Cardiac fibroblast (primary cell): Measurements from ENCODE around the gene ABHD2.
"Not testable (repeated sequence)": the region's sequence is repeated elsewhere in the genome, so short reads cannot be mapped to it uniquely, and the experiment has no call there.

Source experiments
- DNase-seq, 2 donors: peaks; one replicate each; pipeline versions ENCODE4 v3.0.0 to v3.0.0-alpha.2; 2010; ENCODE audit warnings: low read depth in 2 of 2
- H3K4me3 ChIP-seq, 2 donors: replicated peaks in 1 of 2; 1 replicate in 1 of 2; 2 replicates in 1 of 2; pipeline ENCODE4 v1.5.1; 2011; ENCODE audit warnings: low read depth in 2 of 2, low read length in 2 of 2, mild to moderate bottlenecking in 2 of 2, moderate library complexity in 1 of 2
- CTCF ChIP-seq: IDR thresholded peaks from one replicate; pipeline ENCODE4 v1.5.1; 2011; ENCODE audit warnings: low read depth, mild to moderate bottlenecking, low read length, inconsistent platforms

The ABHD2 gene

GRCh38 chr15:89131731-89132130 lies 43.5 kb downstream of the ABHD2 start:
- no peak for DNase-seq
- TF ChIP-seq CTCF, result no peak
- H3K4me3 ChIP-seq, result no peak overlapping the region

DNA sequence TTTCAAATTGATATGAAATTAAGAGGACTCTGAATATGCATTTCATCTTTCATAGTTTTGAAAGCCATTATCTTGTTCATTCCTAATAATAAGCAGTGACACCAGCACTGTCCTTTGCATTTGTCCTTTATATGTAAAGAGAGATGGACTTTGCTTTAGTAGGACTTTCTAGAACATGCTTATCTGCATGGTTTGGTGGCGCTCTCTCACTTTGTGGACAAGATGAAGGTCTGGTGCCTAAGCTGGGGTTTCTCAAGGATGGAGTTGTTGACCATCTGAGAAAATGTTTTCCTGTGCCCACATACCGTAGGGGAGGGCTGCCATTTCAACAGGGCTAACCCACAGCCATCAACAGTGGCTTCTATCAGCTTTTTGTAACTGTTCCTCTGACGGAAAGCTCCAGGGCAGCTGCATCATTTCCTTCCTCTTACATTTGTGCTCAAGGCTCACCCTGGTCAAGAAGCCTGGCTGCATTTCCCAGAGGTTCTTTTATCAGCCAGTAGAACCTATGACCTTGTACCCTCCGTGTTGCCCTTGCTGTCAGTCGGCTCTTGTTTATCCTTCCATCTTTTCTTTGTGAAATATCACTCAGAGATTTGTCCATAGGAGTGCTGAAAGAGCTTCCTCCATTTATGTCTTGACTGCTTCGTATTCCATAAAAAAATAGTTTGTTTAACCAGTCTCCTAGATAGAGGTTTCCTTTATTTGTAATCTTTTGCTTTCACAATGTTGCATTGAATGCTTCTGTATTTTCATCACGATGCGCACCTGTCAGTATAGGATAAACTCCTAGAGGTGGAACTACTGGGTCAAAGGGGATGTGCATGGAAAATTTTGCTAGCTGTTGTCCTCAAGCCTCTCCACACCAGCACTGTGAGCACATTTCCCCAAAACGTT lies 44.6 kb downstream of the ABHD2 start:
- DNase-seq, result peak in 1 of 2 donors; percentile 82
- no peak overlapping the region for H3K4me3 ChIP-seq
- TF ChIP-seq CTCF, result no peak

GRCh38 chr15:89135387-89136077 lies 47.3 kb downstream of the ABHD2 start:
- not testable (repeated sequence) for DNase-seq, H3K4me3 ChIP-seq

DNA sequence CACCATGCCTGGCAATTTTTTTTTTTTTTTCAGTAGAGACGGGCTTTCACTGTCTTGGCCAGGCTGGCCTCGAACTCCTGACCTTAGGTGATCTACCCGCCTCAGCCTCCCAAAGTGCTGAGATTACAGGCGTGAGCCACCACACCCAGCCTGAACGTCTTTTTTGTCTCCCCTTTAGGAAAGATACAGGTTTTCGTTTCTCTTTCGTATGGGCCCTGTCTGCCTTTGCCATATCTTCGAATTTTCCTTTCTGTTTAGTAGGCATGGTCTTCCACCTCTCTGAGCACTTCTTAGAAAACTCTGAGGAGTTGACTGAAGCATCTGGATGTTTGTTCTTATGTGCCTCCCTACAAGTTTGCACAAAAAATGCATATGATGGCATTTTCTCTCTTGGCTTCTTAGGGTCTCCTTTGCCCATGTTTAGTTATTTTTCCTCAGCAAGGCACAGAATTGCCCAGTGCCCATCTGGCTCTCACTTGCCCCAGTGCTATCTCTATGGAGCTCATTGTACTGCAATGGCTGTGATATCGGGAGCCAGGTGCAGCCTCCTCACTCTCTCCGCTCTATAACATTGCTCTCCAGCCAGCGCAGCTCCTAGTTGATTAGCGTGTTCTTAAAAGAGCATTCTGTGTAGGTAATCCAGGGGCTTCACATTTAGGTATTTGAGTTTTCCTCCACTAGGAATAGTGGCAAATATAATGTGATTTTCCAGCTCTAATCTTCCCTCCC lies 48.0 kb downstream of the ABHD2 start:
- no peak overlapping the region for H3K4me3 ChIP-seq
- DNase-seq, result no peak
- no peak for TF ChIP-seq CTCF

GRCh38 chr15:89136818-89137772 lies 48.8 kb downstream of the ABHD2 start:
- no peak overlapping the region for H3K4me3 ChIP-seq
- peak in 1 of 2 donors; percentile 39 for DNase-seq
- no peak for TF ChIP-seq CTCF

DNA sequence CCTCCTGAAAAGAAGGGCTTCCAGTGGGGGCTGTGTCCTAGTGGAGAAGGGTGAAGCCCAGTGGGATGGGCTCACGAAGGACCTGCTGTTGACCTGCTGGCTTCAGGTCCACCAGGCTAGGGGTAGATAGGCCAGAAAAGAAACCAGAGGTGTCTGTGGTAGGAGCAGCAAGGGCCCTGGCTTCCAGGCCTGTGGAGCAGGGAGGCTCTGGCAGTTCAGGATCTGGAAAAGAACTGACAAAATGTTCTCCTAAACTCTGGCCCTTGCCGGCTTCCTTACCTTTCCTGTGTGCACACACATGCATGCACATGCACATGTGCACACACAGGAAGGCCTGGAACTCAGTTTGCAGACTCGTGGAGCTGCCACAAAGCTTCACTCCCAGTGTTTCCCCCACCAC lies 49.7 kb downstream of the ABHD2 start:
- DNase-seq, result no peak
- TF ChIP-seq CTCF, result no peak
- H3K4me3 ChIP-seq, result no peak overlapping the region
